Measurements from ENCODE around the gene OR6Q1. TPM values are rescaled to one million over a fixed set of nuclear protein-coding genes. Genes with fewer than 3 reads are reported as not detected.

OR6Q1 gene
- polyA plus RNA-seq, 1 of the 3 experiments (the other 2 are of a cell fraction), result not detected

GRCh38 chr11:58068655-58069054, 37.9 kb downstream of the OR6Q1 start:
- CTCF ChIA-PET, result no interaction called here
- no peak for TF ChIP-seq CHD2 (IDR thresholded peaks at IDR 0.05; ENCODE audit: low read length, partially characterized antibody)
- TF ChIP-seq RAD21 (IDR thresholded peaks at IDR 0.05; ENCODE audit: low read length), result 0 out of 2 replicates have a peak, but pooled peaks have one; percentile 15
- peak; percentile 36; the same call in 1 of the 2 replicates for TF ChIP-seq CTCF (IDR thresholded peaks at IDR 0.05)
- no peak for TF ChIP-seq TAF1 (IDR thresholded peaks at IDR 0.05; ENCODE audit: borderline replicate concordance, low read depth, low read length)
- no peak overlapping the region for H3K4me3 ChIP-seq (ENCODE audit: low read depth in 2 of 2, low read length in 1 of 2)
- no peaks in the 10 kb centered on the region for H3K9me3 ChIP-seq
- 13% methylated on average over 6 of the region's 6 CpGs for WGBS (ENCODE audit: low lambda C conversion rate)
- H3K4me2 ChIP-seq, result no peak overlapping the region
- H3K27me3 ChIP-seq (ENCODE audit: insufficient read depth), result peaks cover 14% of the 10 kb centered on the region; the same call in 1 of the 2 replicates
- POLR2A ChIA-PET, result no interaction called here
- no peak overlapping the region for H3K9ac ChIP-seq
- no peaks in the 10 kb centered on the region for H3K79me2 ChIP-seq (ENCODE audit: insufficient read depth)
- no peaks in the 10 kb centered on the region for H3K4me1 ChIP-seq (ENCODE audit: control insufficient read depth in 1 of 2, insufficient read depth in 2 of 2, low read depth in 1 of 2, low read length in 1 of 2)
- no peaks in the 10 kb centered on the region for H4K20me1 ChIP-seq (ENCODE audit: insufficient read depth)
- H3K36me3 ChIP-seq (replicated peaks in 1 of 2; ENCODE audit: control insufficient read depth in 1 of 2, insufficient read depth in 2 of 2, low read length in 1 of 2), result no peaks in the 10 kb centered on the region
- H3F3A ChIP-seq (replicated peaks; ENCODE audit: insufficient read depth), result no peaks in the 10 kb centered on the region
- DNase-seq, result no peak
- no peak overlapping the region for H3K27ac ChIP-seq (ENCODE audit: low read depth in 2 of 2, low read length in 1 of 2)
- no peaks in the 10 kb centered on the region for H3K9me2 ChIP-seq
- no peak overlapping the region for H2AFZ ChIP-seq (ENCODE audit: low read depth)

- Histone ChIP-seq H3K27me3 (ENCODE audit: insufficient read depth) (peaks cover 9% of the 10 kb centered on the region; the same call in 1 of the 2 replicates), H3K4me3 (ENCODE audit: low read depth in 2 of 2, low read length in 1 of 2) (no peak overlapping the region), H3F3A (replicated peaks; ENCODE audit: insufficient read depth) (no peaks in the 10 kb centered on the region), H2AFZ (ENCODE audit: low read depth) (no peak overlapping the region), H3K9me3 (no peaks in the 10 kb centered on the region), H4K20me1 (ENCODE audit: insufficient read depth) (no peaks in the 10 kb centered on the region), H3K4me1 (ENCODE audit: control insufficient read depth in 1 of 2, insufficient read depth in 2 of 2, low read depth in 1 of 2, low read length in 1 of 2) (no peaks in the 10 kb centered on the region), H3K27ac (ENCODE audit: low read depth in 2 of 2, low read length in 1 of 2) (no peak overlapping the region), H3K4me2 (no peak overlapping the region), H3K9ac (no peak overlapping the region), H3K36me3 (replicated peaks in 1 of 2; ENCODE audit: control insufficient read depth in 1 of 2, insufficient read depth in 2 of 2, low read length in 1 of 2) (no peaks in the 10 kb centered on the region), H3K79me2 (ENCODE audit: insufficient read depth) (no peaks in the 10 kb centered on the region), H3K9me2 (no peaks in the 10 kb centered on the region)
- CTCF ChIA-PET, result no interaction called here
- no peak for DNase-seq
- no peak for TF ChIP-seq EP300 (IDR thresholded peaks at IDR 0.05; ENCODE audit: borderline replicate concordance in 1 of 2, low read depth in 1 of 2, low read length in 1 of 2)
- no peak for TF ChIP-seq CHD2 (IDR thresholded peaks at IDR 0.05; ENCODE audit: low read length, partially characterized antibody)
- no peak for TF ChIP-seq CTCF (IDR thresholded peaks at IDR 0.05)
- TF ChIP-seq SIN3A (IDR thresholded peaks at IDR 0.05; ENCODE audit: borderline replicate concordance, low read depth, low read length), result no peak
- no peak for TF ChIP-seq ZBTB33 (IDR thresholded peaks at IDR 0.05; ENCODE audit: borderline replicate concordance, low read depth)
- no peak for TF ChIP-seq USF1 (IDR thresholded peaks at IDR 0.05; ENCODE audit: borderline replicate concordance, low read depth)
- no peak for TF ChIP-seq TEAD4 (IDR thresholded peaks at IDR 0.05; ENCODE audit: borderline replicate concordance, insufficient read depth)
- TF ChIP-seq GABPA (IDR thresholded peaks at IDR 0.05; ENCODE audit: low read depth), result no peak
- no peak for TF ChIP-seq MEF2A (IDR thresholded peaks at IDR 0.05; ENCODE audit: borderline replicate concordance, low read depth)
- 0% methylated on average over 1 of the region's 1 CpG for WGBS (ENCODE audit: low lambda C conversion rate)
- POLR2A ChIA-PET, result no interaction called here
These were observed 39.8 kb downstream of the OR6Q1 start for GRCh38 chr11:58070585-58070984.
